HG03097 (cell line): ENCODE data around the gene KISS1.

Experiments used
- ATAC-seq: cut with Tn5 transposase; IDR thresholded peaks from one replicate; pipeline ENCODE4 v1.9.1; 2021; ENCODE audit not compliant: unreplicated experiment, low FRiP score

Gene KISS1

DNA sequence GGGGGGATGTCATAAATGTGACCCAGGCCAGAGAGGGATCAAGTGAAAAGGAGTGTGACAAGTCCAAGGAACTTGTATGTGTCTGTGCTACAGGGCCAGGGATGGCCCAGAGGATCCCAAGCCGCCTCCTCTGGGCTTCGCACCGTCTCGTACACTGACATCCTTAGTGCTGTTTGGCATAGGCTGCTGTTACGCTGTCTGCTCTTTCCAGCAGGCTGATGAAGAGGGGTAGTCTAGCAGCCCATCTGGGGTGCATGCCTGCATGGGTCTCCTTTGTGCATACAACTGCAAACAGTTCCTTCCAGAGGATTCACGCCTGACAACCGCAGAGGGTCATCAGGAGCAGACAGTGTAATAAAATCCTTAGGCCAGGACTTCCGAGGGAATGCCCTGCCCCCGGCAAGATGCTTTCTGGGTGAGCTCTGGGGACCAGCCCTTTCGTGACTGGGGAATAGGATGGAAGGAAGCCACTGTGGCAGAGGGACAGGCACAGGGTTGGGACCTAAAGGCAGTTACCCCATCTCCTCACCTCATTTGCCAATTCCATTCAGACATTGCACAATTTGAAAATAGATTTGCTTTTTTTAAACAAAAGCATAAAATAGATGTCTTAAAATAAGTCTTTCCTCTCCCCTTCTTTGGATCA is 23.8 kb upstream of the KISS1 start:
- ATAC-seq, result no peak

- no peak for ATAC-seq
These were observed 22.3 kb upstream of the KISS1 start for GRCh38 chr1:204218552-204218951.

GRCh38 chr1:204217648-204218000 is 21.3 kb upstream of the KISS1 start:
- no peak for ATAC-seq

GRCh38 chr1:204216880-204217647 is 20.8 kb upstream of the KISS1 start:
- no peak for ATAC-seq

DNA sequence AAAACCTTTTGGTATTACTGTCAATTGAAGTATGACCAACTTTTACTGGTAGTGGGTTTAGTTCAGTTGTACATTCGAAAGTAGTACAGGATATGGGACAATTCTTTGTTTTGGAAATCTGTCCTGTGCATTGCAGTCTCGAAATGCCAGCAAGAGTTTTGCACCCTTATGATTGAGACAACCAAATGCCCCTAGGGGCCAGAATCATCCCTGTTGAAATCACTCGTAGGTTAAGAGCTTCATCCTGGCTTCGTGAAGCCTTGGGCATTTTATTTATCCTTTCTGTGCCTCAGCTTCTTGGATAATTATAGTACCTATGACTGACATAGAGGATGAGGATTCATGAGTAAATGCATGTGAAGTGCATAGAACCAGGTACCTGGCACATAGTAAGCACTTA is 19.9 kb upstream of the KISS1 start:
- ATAC-seq, result no peak

- ATAC-seq, result peak; percentile 77
These were observed 17.7 kb upstream of the KISS1 start, which contains the start of gene GOLT1A for GRCh38 chr1:204213668-204214662. GOLT1A (minus strand) TSS chr1:204213988; CDS start chr1:204213906, 82 bp downstream.

GRCh38 chr1:204212715-204213114 is 16.4 kb upstream of the KISS1 start:
- no peak for ATAC-seq

DNA sequence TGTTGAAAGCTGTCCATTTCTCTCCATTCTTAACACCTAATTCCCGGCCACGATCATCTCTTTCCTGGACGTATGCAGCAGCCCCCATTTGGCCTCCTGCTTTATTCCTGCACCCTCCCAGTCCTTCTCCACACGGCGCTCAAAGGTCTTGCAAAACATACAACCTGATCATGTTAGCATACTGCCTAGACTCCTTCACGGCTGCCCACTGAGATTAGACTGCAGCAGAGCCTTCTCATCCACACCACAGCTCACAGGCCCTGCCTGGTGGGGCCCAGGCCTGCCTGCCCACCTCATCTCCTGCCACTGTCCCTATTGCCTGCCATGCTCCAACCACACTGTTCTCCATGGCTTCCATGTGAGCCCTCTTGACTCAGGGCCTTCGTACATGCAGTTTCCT is 14.8 kb upstream of the KISS1 start:
- ATAC-seq, result no peak

DNA sequence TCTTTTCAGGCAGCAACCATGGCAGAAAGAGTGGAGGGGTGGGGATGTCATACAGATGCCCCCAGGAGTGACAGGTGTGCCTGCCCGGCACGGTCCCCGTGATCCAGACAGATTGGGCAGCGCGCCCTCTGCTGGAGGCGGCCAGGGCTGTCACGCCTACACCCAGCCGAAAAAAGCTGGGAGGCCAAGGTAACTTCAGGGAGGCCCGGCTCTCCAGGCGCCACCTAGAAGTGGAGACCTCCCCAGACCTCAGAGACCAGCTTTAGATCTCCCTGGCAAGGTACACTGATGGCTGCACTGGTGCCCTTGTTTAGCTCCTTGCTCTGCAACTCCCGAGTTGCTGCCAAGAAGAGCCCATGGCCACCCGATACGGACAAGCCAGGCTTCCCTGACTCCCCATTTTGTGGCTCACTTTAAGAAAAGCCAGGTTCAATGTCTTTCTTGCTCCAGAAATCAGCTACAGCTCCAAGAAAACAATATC is 10.9 kb upstream of the KISS1 start:
- peak; percentile 62 for ATAC-seq

DNA sequence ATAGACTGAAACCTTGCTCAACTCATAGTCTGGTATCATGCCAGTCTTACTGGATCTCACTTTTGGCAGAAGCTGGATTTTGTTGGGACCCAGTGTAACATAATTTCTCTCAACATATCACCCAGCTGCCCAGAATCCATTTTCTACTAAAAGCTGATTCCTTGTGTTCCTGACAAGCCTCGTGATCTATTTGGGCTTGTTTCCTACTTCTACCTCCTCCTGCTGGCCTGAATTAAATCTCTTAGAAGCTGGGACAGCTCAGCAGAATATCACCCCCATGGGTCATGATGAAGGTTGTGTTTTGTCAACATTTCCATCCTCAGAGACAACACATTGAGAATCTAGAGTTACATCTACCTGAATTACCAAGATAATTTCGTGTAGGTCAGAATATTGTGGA is 9.8 kb upstream of the KISS1 start:
- ATAC-seq, result no peak

DNA sequence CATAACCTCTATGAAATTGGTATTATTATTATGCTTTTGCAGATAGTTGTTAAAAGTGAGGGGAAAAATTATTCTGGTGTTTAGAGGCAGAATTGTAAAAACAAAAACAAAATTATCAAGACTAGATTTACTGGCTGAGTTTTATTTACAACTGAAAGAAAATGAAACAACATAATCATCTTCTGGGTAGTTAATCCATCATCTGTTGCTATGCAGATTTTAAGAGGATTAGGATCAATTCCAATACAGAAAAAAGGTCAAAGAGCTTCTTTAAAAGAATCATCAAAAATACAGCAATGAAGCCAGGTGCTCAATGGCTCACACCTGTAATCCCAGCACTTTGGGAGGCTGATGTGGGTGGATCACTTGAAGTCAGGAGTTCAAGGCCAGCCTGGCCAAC is 9.2 kb upstream of the KISS1 start:
- ATAC-seq, result no peak

GRCh38 chr1:204204944-204205343 is 8.7 kb upstream of the KISS1 start:
- no peak for ATAC-seq

DNA sequence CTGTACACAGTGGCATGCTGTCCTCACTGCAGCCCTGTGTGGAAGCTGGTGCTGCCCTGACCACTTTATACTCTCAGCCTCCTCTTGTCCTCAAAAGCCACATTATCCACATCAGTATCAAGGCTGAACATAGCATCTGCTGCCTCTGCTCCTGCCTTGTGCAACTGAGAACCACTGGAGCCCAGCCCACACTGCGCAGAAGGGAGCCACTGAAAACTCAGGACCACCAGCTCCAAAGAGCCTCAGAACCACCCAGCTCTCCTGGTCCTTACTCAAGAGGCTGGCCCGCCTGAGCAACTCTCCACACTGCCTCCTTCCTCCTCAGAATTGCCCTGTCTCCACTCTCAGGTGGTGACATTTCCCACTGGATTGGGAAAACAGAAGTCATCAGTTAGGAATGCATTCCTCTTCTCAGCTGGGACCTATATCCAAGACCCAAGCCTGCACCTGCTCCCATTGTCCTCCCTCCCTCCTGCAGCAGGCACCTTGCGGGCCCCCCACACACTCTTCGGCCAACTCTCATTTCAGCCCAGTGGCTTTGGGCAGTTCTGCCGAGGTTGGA is 7.0 kb upstream of the KISS1 start:
- ATAC-seq, result no peak

GRCh38 chr1:204202481-204202880 is 6.2 kb upstream of the KISS1 start:
- no peak for ATAC-seq

- no peak for ATAC-seq
These were observed 5.2 kb upstream of the KISS1 start for GRCh38 chr1:204201348-204202040.

DNA sequence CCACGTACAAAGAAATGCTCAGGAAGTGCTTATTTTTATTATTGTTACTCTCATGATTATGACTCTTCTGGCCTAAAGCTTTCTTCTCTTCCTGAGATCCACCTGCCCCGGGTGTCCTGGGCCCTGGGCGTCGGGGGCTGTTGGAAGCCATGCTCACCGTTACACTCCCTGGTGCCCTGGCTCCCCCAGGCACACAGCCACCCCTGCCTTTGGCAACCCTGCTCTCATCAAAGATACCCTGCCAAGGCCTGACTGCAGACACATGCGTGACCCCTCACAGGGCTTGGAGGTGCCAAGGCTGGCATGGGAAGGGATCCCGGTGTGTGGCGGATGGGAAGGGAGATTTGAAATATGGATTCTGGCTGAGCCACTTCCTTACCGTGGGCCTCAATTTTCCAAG is 3.3 kb upstream of the KISS1 start:
- no peak for ATAC-seq

- ATAC-seq, result no peak
These were observed 2.4 kb upstream of the KISS1 start for GRCh38 chr1:204198348-204199340.

- no peak for ATAC-seq
These were observed 777 bp upstream of the KISS1 start for GRCh38 chr1:204197068-204197467.

- ATAC-seq, result no peak
These were observed 1.5 kb downstream of the KISS1 start for GRCh38 chr1:204194771-204195170.
